Measurements from ENCODE around the gene EFNA3. TPM values are rescaled to one million over a fixed set of nuclear protein-coding genes. Genes with fewer than 3 reads are reported as not detected.

Gene EFNA3
- total RNA-seq, 1 experiment from 2014 or later: 23.5 TPM

- ATAC-seq (peak; percentile 0), DNase-seq (no peak)
- TF ChIP-seq EZH2 (IDR thresholded peaks at IDR 0.05; ENCODE audit: low read length, unreplicated experiment): no peak
- TF ChIP-seq CTCF (conservative IDR thresholded peaks at IDR 0.05; ENCODE audit: low read depth, low read length): no peak
- TF ChIP-seq EZH2phosphoT487 (IDR thresholded peaks at IDR 0.05; ENCODE audit: borderline replicate concordance, low read length): no peak
- intact Hi-C loops (cut with micrococcal nuclease): loop anchor here (2.0 to 5.0 kb wide), 2 partner anchors 34 to 49 kb away; partner anchors contain the start of gene ZBTB7B
- Histone ChIP-seq H3F3A (ENCODE audit: low read length, unreplicated experiment) (peaks cover 8% of the 10 kb centered on the region), H3K4me1 (ENCODE audit: insufficient read depth, low read length) (peaks cover 33% of the 10 kb centered on the region), H3K9me3 (ENCODE audit: low read length) (no peaks in the 10 kb centered on the region), H3K36me3 (ENCODE audit: low read depth, low read length) (peaks cover 25% of the 10 kb centered on the region), H3K27ac (ENCODE audit: low read length) (peak overlapping the region; percentile 67), H3K79me2 (ENCODE audit: low read length) (peaks cover 35% of the 10 kb centered on the region), H3K9me2 (replicated peaks; ENCODE audit: low read length) (no peaks in the 10 kb centered on the region), H2AFZ (ENCODE audit: low read length) (peak overlapping the region; percentile 81), H3K9ac (ENCODE audit: low read length) (peak overlapping the region; percentile 87), H3K4me3 (ENCODE audit: low read length) (peak overlapping the region; percentile 95), H4K20me1 (ENCODE audit: low read length) (peaks cover 3% of the 10 kb centered on the region; the same call in 1 of the 2 replicates), H3K4me2 (ENCODE audit: low read length) (peak overlapping the region; percentile 99), H3K27me3 (ENCODE audit: low read length) (no peaks in the 10 kb centered on the region)
- BruUV-seq (replicated peaks): TSS peak; percentile 61
- ChIA-PET POLR2A (ENCODE audit: unreplicated experiment) (interaction anchor here (0.5 to 1.1 kb wide), 4 partner anchors 23 to 78 kb away, joined by 3 to 14 read pairs (median 9); no protein-coding TSS in a partner anchor), CTCF (interaction anchor here (0.6 to 3.4 kb wide), 11 partner anchors 13 to 722 kb away, joined by 3 to 41 read pairs (median 4); partner anchors contain the start of gene KRTCAP2)
Measured at GRCh38 chr1:155051342-155051776, 27.3 kb upstream of the EFNA3 start.

GRCh38 chr1:155051777-155052398 is 26.7 kb upstream of the EFNA3 start:
- CTCF ChIA-PET: interaction anchor here (0.6 to 3.4 kb wide), 9 partner anchors 14 to 739 kb away, joined by 3 to 41 read pairs (median 6); partner anchors contain the start of gene KRTCAP2
- Histone ChIP-seq H3K4me3 (ENCODE audit: low read length) (peak overlapping the region; percentile 95), H3K27me3 (ENCODE audit: low read length) (no peaks in the 10 kb centered on the region), H4K20me1 (ENCODE audit: low read length) (peaks cover 3% of the 10 kb centered on the region; the same call in 1 of the 2 replicates), H2AFZ (ENCODE audit: low read length) (peak overlapping the region; percentile 81), H3K4me2 (ENCODE audit: low read length) (peak overlapping the region; percentile 99), H3K36me3 (ENCODE audit: low read depth, low read length) (peaks cover 30% of the 10 kb centered on the region), H3K27ac (ENCODE audit: low read length) (peak overlapping the region; percentile 67), H3K79me2 (ENCODE audit: low read length) (peaks cover 35% of the 10 kb centered on the region), H3K4me1 (ENCODE audit: insufficient read depth, low read length) (peaks cover 33% of the 10 kb centered on the region), H3K9ac (ENCODE audit: low read length) (peak overlapping the region; percentile 87), H3K9me2 (replicated peaks; ENCODE audit: low read length) (no peaks in the 10 kb centered on the region), H3K9me3 (ENCODE audit: low read length) (no peaks in the 10 kb centered on the region), H3F3A (ENCODE audit: low read length, unreplicated experiment) (peaks cover 8% of the 10 kb centered on the region)
- DNase-seq (peak; percentile 77), ATAC-seq (peak; percentile 33)
- TSS peak; percentile 63 for BruUV-seq (replicated peaks)
- POLR2A ChIA-PET (ENCODE audit: unreplicated experiment): interaction anchor here (0.6 to 0.7 kb wide), 2 partner anchors 23 to 34 kb away, joined by 15 to 27 read pairs; no protein-coding TSS in a partner anchor
- TF ChIP-seq EZH2 (IDR thresholded peaks at IDR 0.05; ENCODE audit: low read length, unreplicated experiment): no peak
- no peak for TF ChIP-seq EZH2phosphoT487 (IDR thresholded peaks at IDR 0.05; ENCODE audit: borderline replicate concordance, low read length)
- TF ChIP-seq CTCF (conservative IDR thresholded peaks at IDR 0.05; ENCODE audit: low read depth, low read length): no peak
- intact Hi-C loops (cut with micrococcal nuclease): loop anchor here (2.0 to 5.0 kb wide), 2 partner anchors 35 to 49 kb away; partner anchors contain the start of gene ZBTB7B

All from PC-3 (cell line).